Measurements from ENCODE around the gene GMDS. TPM values are rescaled to one million over a fixed set of nuclear protein-coding genes. Genes with fewer than 3 reads are reported as not detected.

The GMDS gene
- total RNA-seq, 1 donor from 2014 or later = 7.2 TPM

- H3K9me3 ChIP-seq (replicated peaks) = no peaks in the 10 kb centered on the region
- no peak for TF ChIP-seq CTCF (IDR thresholded peaks at IDR 0.05; ENCODE audit: borderline replicate concordance)
- peaks cover 92% of the 10 kb centered on the region for H3K27me3 ChIP-seq (ENCODE audit: low read depth)
- peaks cover 66% of the 10 kb centered on the region for H3K4me1 ChIP-seq
- peak overlapping the region; percentile 77 for H3K4me3 ChIP-seq
- H3K27ac ChIP-seq (replicated peaks) = no peak overlapping the region
- H3K36me3 ChIP-seq = no peaks in the 10 kb centered on the region
- DNase-seq = no peak
- intact Hi-C loops (cut with micrococcal nuclease) = loop anchor here (5.0 kb wide), 1 partner anchor 495 kb away; no protein-coding TSS in a partner anchor
Observed at GRCh38 chr6:1607516-1608221, 637.7 kb downstream of the GMDS start.

GRCh38 chr6:1606780-1607515 lies 638.5 kb downstream of the GMDS start:
- DNase-seq = no peak
- Histone ChIP-seq H3K9me3 (replicated peaks) (no peaks in the 10 kb centered on the region), H3K4me3 (peak overlapping the region; percentile 77), H3K27ac (replicated peaks) (no peak overlapping the region), H3K36me3 (no peaks in the 10 kb centered on the region), H3K27me3 (ENCODE audit: low read depth) (peaks cover 92% of the 10 kb centered on the region), H3K4me1 (peaks cover 59% of the 10 kb centered on the region)
- TF ChIP-seq CTCF (IDR thresholded peaks at IDR 0.05; ENCODE audit: borderline replicate concordance) = no peak
- intact Hi-C loops (cut with micrococcal nuclease) = loop anchor here (5.0 kb wide), 1 partner anchor 495 kb away; no protein-coding TSS in a partner anchor

- Histone ChIP-seq H3K9me3 (replicated peaks) (no peaks in the 10 kb centered on the region), H3K4me1 (peaks cover 54% of the 10 kb centered on the region), H3K4me3 (no peak overlapping the region), H3K27ac (replicated peaks) (no peak overlapping the region), H3K27me3 (ENCODE audit: low read depth) (peaks cover 92% of the 10 kb centered on the region), H3K36me3 (no peaks in the 10 kb centered on the region)
- intact Hi-C loops (cut with micrococcal nuclease) = loop anchor here (5.0 kb wide), 1 partner anchor 496 kb away; no protein-coding TSS in a partner anchor
- no peak for TF ChIP-seq CTCF (IDR thresholded peaks at IDR 0.05; ENCODE audit: borderline replicate concordance)
- DNase-seq = no peak
Observed at GRCh38 chr6:1605893-1606779, 639.3 kb downstream of the GMDS start.

- Histone ChIP-seq H3K27me3 (ENCODE audit: low read depth) (peaks cover 90% of the 10 kb centered on the region), H3K36me3 (no peaks in the 10 kb centered on the region), H3K9me3 (replicated peaks) (no peaks in the 10 kb centered on the region), H3K27ac (replicated peaks) (no peak overlapping the region), H3K4me1 (peaks cover 49% of the 10 kb centered on the region), H3K4me3 (peak overlapping the region; percentile 65)
- no peak for DNase-seq
- intact Hi-C loops (cut with micrococcal nuclease) = loop anchor here (5.0 kb wide), 1 partner anchor 497 kb away; no protein-coding TSS in a partner anchor
- no peak for TF ChIP-seq CTCF (IDR thresholded peaks at IDR 0.05; ENCODE audit: borderline replicate concordance)
Observed at GRCh38 chr6:1605004-1605892, 640.2 kb downstream of the GMDS start.

Measured in left ventricle myocardium inferior (tissue), 1 donor.